HUES64 (cell line): ENCODE measurements around the gene BICD2. TPM values are rescaled to one million over a fixed set of nuclear protein-coding genes. Genes with fewer than 3 reads are reported as not detected.
"Not testable (repeated sequence)": the region's sequence is repeated elsewhere in the genome, so short reads cannot be mapped to it uniquely, and the experiment has no call there.

Experiments
- H3K27ac ChIP-seq: 2 replicates; pipeline ENCODE4 v1.7.0; 2013; ENCODE audit warnings: low read depth, low read length, inconsistent platforms
- H3K27me3 ChIP-seq: 2 replicates; pipeline ENCODE4 v1.6.1; 2013; ENCODE audit warnings: mild to moderate bottlenecking, low read length; ENCODE audit not compliant: insufficient read depth
- H3K36me3 ChIP-seq: 2 replicates; pipeline ENCODE4 v1.6.1; 2013; ENCODE audit warnings: mild to moderate bottlenecking, low read length; ENCODE audit not compliant: insufficient read depth
- H3K4me1 ChIP-seq: 2 replicates; pipeline ENCODE4 v1.6.1; 2013; ENCODE audit warnings: mild to moderate bottlenecking, low read length, moderate library complexity; ENCODE audit not compliant: insufficient read depth
- H3K4me3 ChIP-seq: 2 replicates; pipeline ENCODE4 v1.5.1; 2013; ENCODE audit warnings: mild to moderate bottlenecking, low read length, moderate library complexity
- H3K9ac ChIP-seq: 2 replicates; pipeline ENCODE4 v1.6.1; 2013; ENCODE audit warnings: mild to moderate bottlenecking, low read depth, low read length
- H3K9me3 ChIP-seq: 2 replicates; pipeline ENCODE4 v1.6.1; 2013; ENCODE audit warnings: low read depth, low read length; ENCODE audit not compliant: insufficient read depth
- WGBS: fragments of 150-250, 120-280 bp; methylation state at CpG from one replicate; pipeline ENCODE4 v1.1.7; 2013; ENCODE audit warnings: missing lambda C conversion rate; 5-methylcytosine and 5-hydroxymethylcytosine counted together
- polyA plus RNA-seq, 2 experiments: library from polyadenylated mRNA; stranded (reverse); fragments of 50-300 nt; gene quantifications; one replicate each; pipeline ENCODE4 v1.2.3, GENCODE V29; 2013

The BICD2 gene
- polyA plus RNA-seq (2013, experiment 1 of 2): 15.0 TPM
- polyA plus RNA-seq (2013, experiment 2 of 2): 16.0 TPM

DNA sequence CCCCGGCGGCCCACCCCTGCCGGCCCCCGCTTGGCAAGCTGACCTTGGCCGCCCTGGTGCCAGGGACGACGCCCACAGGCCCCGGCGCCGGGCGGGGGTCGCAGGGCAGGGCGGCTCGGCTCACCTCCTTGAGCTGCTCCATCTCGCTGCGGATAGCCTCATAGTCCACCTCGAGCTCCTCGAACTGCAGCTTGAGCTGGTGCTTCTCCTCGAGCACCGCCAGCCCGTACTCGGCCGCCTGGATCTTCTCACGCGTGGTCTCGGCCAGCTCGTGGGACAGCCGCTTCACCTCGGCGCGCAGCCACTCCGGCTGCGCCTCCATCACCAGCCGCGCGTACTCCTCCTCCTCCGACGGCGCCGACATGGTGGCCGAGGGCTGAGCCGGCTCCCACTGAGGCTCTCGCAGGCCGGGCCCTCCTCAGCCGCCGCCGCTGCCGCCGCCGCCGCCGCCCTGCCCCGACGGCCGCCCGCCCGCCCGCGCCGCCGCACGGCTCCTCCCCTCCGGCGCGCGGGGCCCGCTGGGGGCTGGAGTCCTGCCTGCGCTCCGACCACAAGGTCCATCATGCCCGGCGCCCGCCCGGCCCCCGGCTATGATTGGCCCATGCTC is at the start of gene BICD2:
Gene BICD2 (minus strand): TSS at position 453 of the 607 bp plus-strand sequence. CDS start 89 bp downstream, at position 364.
- H3K9me3 ChIP-seq: no peaks in the 10 kb centered on the region
- H3K36me3 ChIP-seq: no peaks in the 10 kb centered on the region
- under 1% methylated on average over 74 of the region's 74 CpGs for WGBS
- peak within 1 kb of the TSS; percentile 96 for H3K9ac ChIP-seq
- no peaks in the 10 kb centered on the region for H3K27me3 ChIP-seq
- peaks cover 8% of the 10 kb centered on the region; the same call in 1 of the 2 replicates for H3K4me1 ChIP-seq
- peak within 1 kb of the TSS; percentile 100 for H3K4me3 ChIP-seq
- peak within 1 kb of the TSS; percentile 100 for H3K27ac ChIP-seq

DNA sequence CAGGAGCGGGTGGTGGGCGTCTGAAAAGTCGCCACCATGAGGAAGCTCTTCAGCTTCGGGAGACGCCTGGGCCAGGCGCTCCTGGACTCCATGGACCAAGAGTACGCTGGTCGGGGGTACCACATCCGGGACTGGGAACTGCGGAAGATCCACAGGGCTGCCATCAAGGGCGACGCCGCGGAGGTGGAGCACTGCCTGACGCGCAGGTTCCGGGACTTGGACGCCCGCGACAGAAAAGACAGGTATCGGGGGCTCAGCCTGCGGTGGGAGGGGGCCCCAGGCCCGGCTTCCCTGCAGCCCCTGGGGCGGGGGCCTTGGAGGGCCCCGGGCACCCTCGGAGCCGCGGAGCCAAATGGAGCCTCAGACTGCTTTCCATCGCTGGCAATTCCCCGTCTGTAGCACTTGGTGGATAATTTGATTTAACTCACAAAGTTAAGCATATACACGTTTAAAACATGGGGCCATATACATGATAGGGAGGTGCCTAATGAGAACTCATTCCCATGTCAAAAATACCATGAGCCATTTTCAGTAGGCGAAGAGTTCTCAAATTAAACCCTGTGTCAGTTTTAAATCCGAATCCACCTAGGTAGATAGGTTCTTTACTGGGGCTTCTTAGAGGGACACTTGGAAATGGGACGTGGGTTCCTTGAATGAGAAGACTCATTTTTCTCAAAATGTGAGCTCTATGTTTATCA is 45.1 kb upstream of the BICD2 start:
- Histone ChIP-seq H3K4me3 (peak overlapping the region; percentile 34; the same call in 1 of the 2 replicates), H3K27me3 (peaks cover 100% of the 10 kb centered on the region)
- H3K4me1 ChIP-seq, H3K9me3 ChIP-seq, H3K36me3 ChIP-seq, H3K27ac ChIP-seq, H3K9ac ChIP-seq: not testable (repeated sequence)
- 9% methylated on average over 32 of the region's 34 CpGs for WGBS

DNA sequence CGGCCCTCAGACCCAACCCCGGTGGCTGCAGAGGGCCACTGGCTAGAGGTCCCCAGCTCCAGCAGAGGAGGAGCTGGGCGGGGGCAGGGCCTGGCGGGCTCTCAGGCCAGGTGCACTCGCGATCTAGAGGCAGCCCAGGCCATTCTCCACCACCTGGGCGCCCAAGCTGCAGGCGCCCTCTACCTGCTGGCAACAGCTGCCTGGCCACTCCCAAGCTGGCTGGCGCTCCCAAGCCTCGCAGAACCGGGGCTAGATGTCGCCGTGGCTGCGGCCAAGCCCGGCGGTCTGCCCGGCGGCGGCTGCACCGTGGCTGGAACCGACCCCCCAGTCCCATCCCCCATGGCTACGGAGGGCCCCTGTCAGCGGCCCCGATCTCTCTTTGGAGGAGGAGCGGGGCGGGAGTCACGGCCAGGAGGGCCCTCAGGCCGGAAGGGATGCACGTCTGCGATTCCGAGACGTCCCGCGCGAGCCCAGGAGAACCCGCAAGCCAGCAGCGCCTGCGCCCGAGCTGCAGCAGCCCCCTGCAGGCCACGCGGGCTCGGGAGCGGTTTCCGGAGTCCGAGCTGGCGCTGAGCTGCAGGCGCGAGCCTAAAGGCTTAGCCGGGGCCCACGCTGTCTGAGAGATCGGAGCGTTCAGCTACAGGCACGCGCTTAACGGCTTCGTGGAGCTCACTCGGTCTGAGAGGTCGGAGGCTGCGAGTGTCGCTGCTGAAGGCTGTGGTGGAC is 44.3 kb upstream of the BICD2 start:
- H3K27ac ChIP-seq: no peak overlapping the region
- H3K4me1 ChIP-seq: no peaks in the 10 kb centered on the region
- no peak overlapping the region for H3K9ac ChIP-seq
- 1% methylated on average over 60 of the region's 60 CpGs for WGBS
- no peaks in the 10 kb centered on the region for H3K36me3 ChIP-seq
- peak overlapping the region; percentile 52 for H3K4me3 ChIP-seq
- peaks cover 100% of the 10 kb centered on the region for H3K27me3 ChIP-seq
- no peaks in the 10 kb centered on the region for H3K9me3 ChIP-seq

DNA sequence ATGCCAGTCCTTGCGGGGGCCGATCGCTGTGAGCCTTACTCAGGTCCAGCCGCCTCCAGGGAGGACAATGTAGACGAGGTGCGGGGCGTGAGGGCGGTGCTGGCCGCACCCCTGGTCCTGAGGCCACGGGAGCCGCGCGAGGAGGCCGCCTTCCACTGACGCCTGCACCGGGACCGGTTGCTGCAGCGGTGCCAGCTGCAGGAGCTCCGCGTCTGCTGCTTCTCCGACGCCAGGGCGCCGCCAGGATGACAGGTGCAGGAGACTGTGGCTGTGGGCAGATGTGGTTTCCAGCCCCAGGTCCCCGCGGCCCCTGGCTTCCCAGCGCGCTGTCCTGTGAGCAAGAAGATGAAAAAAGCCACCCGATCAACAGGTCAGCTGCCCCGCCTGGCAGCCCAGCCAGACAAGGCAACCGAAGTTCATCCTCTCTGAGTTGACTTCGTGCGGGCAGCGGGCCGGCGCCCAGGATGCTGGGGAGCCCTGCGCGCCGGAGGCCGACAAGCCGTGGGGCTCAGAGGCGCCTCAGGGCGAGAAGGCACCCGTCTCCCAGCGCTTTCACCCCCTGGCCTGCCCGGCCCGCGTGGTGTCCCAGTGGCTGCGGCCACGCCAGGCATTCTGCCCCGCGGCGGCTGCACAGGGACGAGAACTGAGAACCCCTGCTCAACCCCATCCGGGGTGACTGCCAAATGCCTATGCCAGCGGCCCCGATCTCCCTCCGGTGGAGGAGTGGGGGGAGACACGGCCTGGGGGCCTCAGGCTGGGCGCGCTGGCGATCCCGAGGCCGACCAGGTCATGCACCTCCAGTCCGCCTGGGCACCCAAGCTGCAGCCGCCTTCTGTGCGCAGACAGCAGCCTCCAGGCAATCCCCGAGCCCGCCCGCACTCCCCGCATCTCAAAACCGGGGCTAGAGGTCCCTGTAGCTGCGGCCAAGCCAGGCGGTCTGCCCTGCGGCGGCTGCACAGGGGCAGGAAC is 43.4 kb upstream of the BICD2 start:
- WGBS: 8% methylated on average over 76 of the region's 76 CpGs
- H3K9me3 ChIP-seq: no peaks in the 10 kb centered on the region
- no peaks in the 10 kb centered on the region for H3K4me1 ChIP-seq
- H3K36me3 ChIP-seq: no peaks in the 10 kb centered on the region
- H3K27me3 ChIP-seq: peaks cover 98% of the 10 kb centered on the region
- H3K27ac ChIP-seq: no peak overlapping the region
- H3K9ac ChIP-seq: no peak overlapping the region
- peak overlapping the region; percentile 52 for H3K4me3 ChIP-seq

DNA sequence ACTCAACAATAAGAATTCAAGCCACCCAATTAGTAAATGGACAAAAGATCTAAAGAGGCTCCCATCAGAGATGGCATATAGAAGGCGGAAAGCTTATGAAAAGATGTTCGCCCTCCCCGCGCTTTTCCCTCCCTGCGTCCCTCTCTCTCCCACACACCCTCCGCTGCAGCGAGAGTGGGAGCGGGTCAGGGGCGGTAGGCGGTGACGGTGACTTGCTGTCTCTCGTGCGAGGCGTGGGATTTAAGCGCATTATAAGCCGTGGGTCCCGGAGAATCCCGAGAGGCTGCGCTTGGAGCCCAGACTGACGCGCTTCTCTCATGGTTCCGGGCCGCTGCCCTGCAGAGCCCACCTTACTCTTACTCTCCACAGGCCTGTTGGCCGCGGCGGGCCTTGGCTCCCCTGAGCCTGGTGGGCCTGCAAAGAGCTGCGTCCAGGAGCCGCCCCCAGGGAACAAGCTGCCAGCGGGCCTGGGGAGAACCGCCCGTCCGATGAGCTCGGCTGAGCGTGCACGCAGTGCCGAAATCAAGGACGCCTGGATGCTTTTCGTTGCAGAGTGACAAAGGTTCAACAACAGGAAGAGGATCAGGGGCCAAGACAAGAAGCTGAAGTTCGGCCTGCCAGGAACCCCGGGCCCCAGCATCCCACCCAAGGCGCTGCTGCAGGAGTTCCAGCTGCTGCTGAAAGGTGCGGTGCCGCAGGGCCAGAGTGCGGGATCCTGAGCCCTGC is 42.6 kb upstream of the BICD2 start:
- Histone ChIP-seq H3K36me3 (no peaks in the 10 kb centered on the region), H3K9ac (no peak overlapping the region), H3K27ac (no peak overlapping the region), H3K9me3 (no peaks in the 10 kb centered on the region), H3K27me3 (peaks cover 89% of the 10 kb centered on the region), H3K4me1 (no peaks in the 10 kb centered on the region), H3K4me3 (no peak overlapping the region; the same call in 1 of the 2 replicates)
- WGBS: 20% methylated on average over 43 of the region's 44 CpGs

DNA sequence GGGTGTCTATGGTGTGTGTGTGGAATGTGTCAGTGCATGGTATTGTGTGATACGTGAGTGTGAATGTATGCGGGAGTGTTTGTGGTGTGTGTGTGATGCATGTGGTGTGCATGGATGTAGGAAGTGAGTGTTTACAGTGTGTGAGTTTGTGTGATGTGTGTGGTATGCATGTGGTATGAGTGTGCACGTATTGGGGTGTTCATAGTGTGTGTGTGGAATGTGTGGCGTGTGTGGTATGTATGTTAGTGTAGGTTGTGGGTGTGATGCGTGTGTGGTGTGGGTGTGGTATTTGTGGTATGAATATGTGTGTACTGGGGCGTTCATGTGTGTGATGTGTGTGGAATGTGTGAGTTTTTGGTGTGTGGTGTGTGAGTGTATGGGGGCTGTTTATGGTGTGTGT is 40.1 kb upstream of the BICD2 start:
- Histone ChIP-seq H3K9me3 (no peaks in the 10 kb centered on the region), H3K9ac (no peak overlapping the region), H3K27ac (no peak overlapping the region), H3K36me3 (no peaks in the 10 kb centered on the region), H3K4me1 (no peaks in the 10 kb centered on the region), H3K27me3 (peaks cover 64% of the 10 kb centered on the region), H3K4me3 (no peak overlapping the region)
- WGBS: 86% methylated on average over 6 of the region's 6 CpGs

DNA sequence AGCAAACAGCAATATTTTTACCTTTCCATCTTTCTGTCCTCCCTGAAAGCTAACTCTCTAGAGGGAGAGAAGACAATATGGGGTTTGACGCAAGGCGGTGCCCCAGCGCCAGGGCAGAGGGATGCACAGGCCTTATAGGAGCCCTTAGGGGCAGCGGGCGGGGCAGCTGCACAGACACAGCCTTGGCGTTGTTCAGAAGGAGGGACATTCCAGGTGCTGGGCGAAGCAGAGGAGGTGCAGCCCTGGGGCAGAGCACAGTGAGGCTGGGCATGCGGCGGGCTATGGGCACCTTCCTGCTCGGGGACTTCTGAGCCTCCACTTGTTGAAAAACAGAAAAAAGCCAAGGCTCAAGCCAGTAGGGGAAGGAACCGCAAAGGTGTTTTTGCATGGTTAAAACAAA is 33.7 kb upstream of the BICD2 start:
- H3K36me3 ChIP-seq: no peaks in the 10 kb centered on the region
- 97% methylated on average over 11 of the region's 11 CpGs for WGBS
- no peak overlapping the region for H3K9ac ChIP-seq
- no peak overlapping the region for H3K4me3 ChIP-seq
- no peaks in the 10 kb centered on the region for H3K9me3 ChIP-seq
- H3K27ac ChIP-seq: no peak overlapping the region
- peaks cover 6% of the 10 kb centered on the region for H3K27me3 ChIP-seq
- H3K4me1 ChIP-seq: no peaks in the 10 kb centered on the region

DNA sequence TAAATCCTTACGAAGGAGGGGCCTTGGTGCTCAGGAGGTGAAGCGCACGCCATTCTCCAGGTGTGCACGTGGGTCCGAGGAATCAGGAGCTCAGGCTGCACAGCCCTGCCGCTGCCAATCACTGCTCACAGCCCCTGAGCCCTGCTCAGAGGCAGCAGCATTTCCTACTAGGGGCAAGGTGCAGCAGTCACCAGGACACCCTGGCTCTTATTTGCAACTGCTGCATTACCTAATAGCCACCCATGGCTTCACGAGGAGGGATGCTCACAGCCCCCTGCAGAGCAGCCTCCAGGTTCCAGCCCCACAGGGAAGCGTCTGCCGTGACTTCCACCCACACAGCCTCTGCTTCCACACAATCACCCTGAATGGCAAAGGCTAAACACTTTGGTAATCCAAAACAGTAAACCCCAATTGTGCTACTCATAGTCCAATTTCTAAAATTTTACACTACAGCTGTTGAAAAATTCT is 31.7 kb upstream of the BICD2 start:
- H3K27me3 ChIP-seq, H3K4me1 ChIP-seq, H3K36me3 ChIP-seq, H3K9ac ChIP-seq, H3K27ac ChIP-seq, H3K9me3 ChIP-seq, H3K4me3 ChIP-seq: not testable (repeated sequence)
- WGBS: 78% methylated on average over 9 of the region's 9 CpGs

DNA sequence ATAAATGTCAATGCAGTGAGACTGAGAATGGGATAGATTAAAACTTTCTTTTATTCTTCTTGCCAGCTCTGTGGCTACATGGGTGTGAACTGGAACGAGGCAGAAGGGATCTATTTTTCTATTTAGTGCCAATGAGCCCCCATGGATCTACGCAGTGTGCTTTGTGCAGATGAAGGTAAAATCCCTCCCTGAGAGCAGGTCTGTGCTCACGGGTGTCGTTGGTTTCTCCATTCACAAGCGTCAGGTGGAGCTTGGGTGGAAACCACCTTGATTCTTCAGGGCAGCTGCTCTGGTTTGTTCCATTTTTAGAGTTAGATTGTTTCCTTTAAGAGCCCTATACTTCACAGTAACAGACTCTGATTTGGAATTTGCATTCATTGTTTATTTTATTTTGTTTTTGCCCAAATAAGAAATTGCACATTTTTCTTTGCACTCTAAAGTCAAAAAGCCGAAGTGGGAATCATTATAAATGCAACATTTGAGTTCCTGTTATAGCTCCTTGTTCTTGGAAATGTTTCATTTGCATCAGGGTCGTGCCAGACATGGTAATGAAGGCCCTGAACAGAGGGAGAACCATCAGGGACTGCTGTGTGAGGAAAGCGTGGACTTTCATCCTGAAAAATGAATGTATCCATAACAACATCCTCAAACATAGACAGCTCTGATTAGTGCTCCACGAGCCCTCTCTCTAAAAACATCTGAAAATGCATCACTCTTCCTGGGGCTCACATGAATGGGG is 31.1 kb upstream of the BICD2 start:
- 78% methylated on average over 9 of the region's 9 CpGs for WGBS
- Histone ChIP-seq H3K9ac (no peak overlapping the region), H3K9me3 (no peaks in the 10 kb centered on the region), H3K4me1 (no peaks in the 10 kb centered on the region), H3K36me3 (no peaks in the 10 kb centered on the region), H3K4me3 (no peak overlapping the region), H3K27ac (no peak overlapping the region), H3K27me3 (peaks cover 5% of the 10 kb centered on the region)

DNA sequence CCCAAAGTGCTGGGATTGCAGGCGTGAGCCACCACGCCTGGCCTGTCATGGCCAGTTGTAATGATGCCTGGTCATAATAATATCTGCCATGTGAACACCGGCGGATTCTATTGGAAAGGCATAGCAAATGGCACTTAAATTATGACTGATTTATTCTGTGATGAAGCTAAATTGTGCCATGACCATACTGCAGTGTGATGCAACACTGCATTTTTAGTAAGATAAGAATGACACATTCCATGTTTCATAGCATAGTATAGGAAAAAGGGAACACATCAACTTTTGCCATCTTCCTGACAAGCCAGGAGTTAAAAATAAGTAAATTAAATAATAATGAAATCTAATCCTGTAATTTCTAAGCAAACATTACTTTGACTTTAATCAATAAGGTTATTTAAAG is 30.4 kb upstream of the BICD2 start:
- Histone ChIP-seq H3K4me1 (no peaks in the 10 kb centered on the region), H3K9me3 (no peaks in the 10 kb centered on the region), H3K9ac (no peak overlapping the region), H3K27ac (no peak overlapping the region), H3K4me3 (no peak overlapping the region), H3K36me3 (no peaks in the 10 kb centered on the region), H3K27me3 (peaks cover 5% of the 10 kb centered on the region)
- WGBS: 94% methylated on average over 4 of the region's 4 CpGs
